ENCODE measurements around the gene ABCA12.

DNA sequence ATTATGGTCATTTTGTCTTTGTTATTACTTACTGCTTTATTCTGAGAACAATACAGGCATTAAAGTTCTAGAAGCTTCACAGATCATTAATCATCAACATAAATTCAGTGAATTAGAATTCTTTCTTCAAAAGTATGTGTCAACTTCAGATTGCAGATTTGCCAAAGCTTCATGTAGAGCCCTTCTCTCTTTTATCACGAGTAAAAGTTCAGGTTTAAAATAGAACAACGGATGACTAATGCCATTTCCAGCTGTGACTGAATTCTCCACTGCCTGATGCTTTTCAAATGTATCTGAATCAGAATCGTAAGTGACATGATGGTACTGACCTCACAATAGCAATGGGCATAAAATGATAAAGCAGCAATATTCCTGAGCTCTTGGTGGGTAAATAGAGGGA, 116.0 kb downstream of the ABCA12 start:
- no peak for TF ChIP-seq EP300 (IDR thresholded peaks at IDR 0.05; ENCODE audit: borderline replicate concordance)
- TF ChIP-seq RAD21 (IDR thresholded peaks at IDR 0.05; ENCODE audit: low read depth): no peak
- TF ChIP-seq TEAD4 (IDR thresholded peaks at IDR 0.05): no peak
- TF ChIP-seq TAF1 (IDR thresholded peaks at IDR 0.05; ENCODE audit: low read depth): no peak
- TF ChIP-seq, protein P1, sequence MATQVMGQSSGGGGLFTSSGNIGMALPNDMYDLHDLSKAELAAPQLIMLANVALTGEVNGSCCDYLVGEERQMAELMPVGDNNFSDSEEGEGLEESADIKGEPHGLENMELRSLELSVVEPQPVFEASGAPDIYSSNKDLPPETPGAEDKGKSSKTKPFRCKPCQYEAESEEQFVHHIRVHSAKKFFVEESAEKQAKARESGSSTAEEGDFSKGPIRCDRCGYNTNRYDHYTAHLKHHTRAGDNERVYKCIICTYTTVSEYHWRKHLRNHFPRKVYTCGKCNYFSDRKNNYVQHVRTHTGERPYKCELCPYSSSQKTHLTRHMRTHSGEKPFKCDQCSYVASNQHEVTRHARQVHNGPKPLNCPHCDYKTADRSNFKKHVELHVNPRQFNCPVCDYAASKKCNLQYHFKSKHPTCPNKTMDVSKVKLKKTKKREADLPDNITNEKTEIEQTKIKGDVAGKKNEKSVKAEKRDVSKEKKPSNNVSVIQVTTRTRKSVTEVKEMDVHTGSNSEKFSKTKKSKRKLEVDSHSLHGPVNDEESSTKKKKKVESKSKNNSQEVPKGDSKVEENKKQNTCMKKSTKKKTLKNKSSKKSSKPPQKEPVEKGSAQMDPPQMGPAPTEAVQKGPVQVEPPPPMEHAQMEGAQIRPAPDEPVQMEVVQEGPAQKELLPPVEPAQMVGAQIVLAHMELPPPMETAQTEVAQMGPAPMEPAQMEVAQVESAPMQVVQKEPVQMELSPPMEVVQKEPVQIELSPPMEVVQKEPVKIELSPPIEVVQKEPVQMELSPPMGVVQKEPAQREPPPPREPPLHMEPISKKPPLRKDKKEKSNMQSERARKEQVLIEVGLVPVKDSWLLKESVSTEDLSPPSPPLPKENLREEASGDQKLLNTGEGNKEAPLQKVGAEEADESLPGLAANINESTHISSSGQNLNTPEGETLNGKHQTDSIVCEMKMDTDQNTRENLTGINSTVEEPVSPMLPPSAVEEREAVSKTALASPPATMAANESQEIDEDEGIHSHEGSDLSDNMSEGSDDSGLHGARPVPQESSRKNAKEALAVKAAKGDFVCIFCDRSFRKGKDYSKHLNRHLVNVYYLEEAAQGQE (IDR thresholded peaks at IDR 0.05; ENCODE audit: low read depth): no peak
- TF ChIP-seq ZBTB7A (IDR thresholded peaks at IDR 0.05; ENCODE audit: low read depth): no peak

All from Ishikawa (cell line).